K562 (cell line): ENCODE results near the gene CLIP2. TPM values are rescaled to one million over a fixed set of nuclear protein-coding genes. Genes with fewer than 3 reads are reported as not detected.

Source experiments
- ELF4 ChIP-seq: fragments of 450-650 bp; formaldehyde crosslinking; IDR thresholded peaks from 2 replicates; pipeline ENCODE4 v1.4.0; 2022; ENCODE audit warnings: missing genetic modification characterization
- ERF ChIP-seq: fragments of 450-650 bp; formaldehyde crosslinking; IDR thresholded peaks from 2 replicates; pipeline ENCODE4 v1.4.0; 2020; ENCODE audit warnings: mild to moderate bottlenecking, mixed read lengths
- ESRRA ChIP-seq: fragments of 450-650 bp; IDR thresholded peaks from 2 replicates; pipeline ENCODE4 v1.6.1; 2014; ENCODE audit warnings: low read depth, mild to moderate bottlenecking, moderate library complexity, borderline replicate concordance
- ETV5 ChIP-seq: sonication (generic); formaldehyde crosslinking; IDR thresholded peaks from 2 replicates; pipeline ENCODE4 v1.4.0; 2020; ENCODE audit warnings: low read depth, mild to moderate bottlenecking, missing genetic modification reagents
- FOXJ2 ChIP-seq: fragments of 200-800 bp; sonication (Bioruptor generic); IDR thresholded peaks from 2 replicates; pipeline ENCODE4 v1.6.1; 2016; ENCODE audit warnings: missing genetic modification characterization, missing compliant biosample characterization
- GABPA ChIP-seq: fragments of 200-800 bp; sonication (Bioruptor generic); conservative IDR thresholded peaks from 2 replicates; pipeline ENCODE4 v1.6.1; 2016; ENCODE audit warnings: low read depth, missing genetic modification characterization, missing compliant biosample characterization
- HMG20B ChIP-seq: fragments of 250-450 bp; sonication (Bioruptor Pico); IDR thresholded peaks from 2 replicates; pipeline ENCODE4 v1.5.0; 2021; ENCODE audit warnings: mild to moderate bottlenecking
- MAFK ChIP-seq: IDR thresholded peaks from 2 replicates; pipeline ENCODE4 v1.6.1; 2011; ENCODE audit warnings: low read length, improper control_type of control experiment
- NFE2 ChIP-seq: IDR thresholded peaks from 2 replicates; pipeline ENCODE4 v1.6.1; 2014; ENCODE audit warnings: antibody characterized with exemption, low read depth
- POLR2H ChIP-seq: IDR thresholded peaks from 2 replicates; pipeline ENCODE4 v1.6.1; 2016; ENCODE audit warnings: missing genetic modification characterization, low read depth, mild to moderate bottlenecking, control low read depth, missing compliant biosample characterization, moderate library complexity
- RB1 ChIP-seq: fragments of 450-650 bp; IDR thresholded peaks from 2 replicates; pipeline ENCODE4 v1.6.1; 2017; ENCODE audit warnings: low read depth, mild to moderate bottlenecking
- STAG1 ChIP-seq: sonication (generic); formaldehyde crosslinking; IDR thresholded peaks from 2 replicates; pipeline ENCODE4 v1.5.0; 2020; ENCODE audit warnings: missing genetic modification reagents, borderline replicate concordance
- TAL1 ChIP-seq: fragments of 450-650 bp; IDR thresholded peaks from 2 replicates; pipeline ENCODE4 v1.6.1; 2016; ENCODE audit warnings: mild to moderate bottlenecking
- ZNF354B ChIP-seq: fragments of 250-450 bp; sonication (Bioruptor Pico); IDR thresholded peaks from 2 replicates; pipeline ENCODE4 v1.4.0; 2020
- ZNF511 ChIP-seq: sonication (generic); formaldehyde crosslinking; IDR thresholded peaks from 2 replicates; pipeline ENCODE4 v1.8.0; 2022; ENCODE audit warnings: mild to moderate bottlenecking, missing genetic modification reagents
- ZNF589 ChIP-seq: fragments of 200-800 bp; sonication (Bioruptor generic); IDR thresholded peaks from 2 replicates; pipeline ENCODE4 v1.6.1; 2016; ENCODE audit warnings: low read depth, missing genetic modification characterization, missing compliant biosample characterization
- ZNF707 ChIP-seq: fragments of 250-450 bp; sonication (Bioruptor Pico); conservative IDR thresholded peaks from 2 replicates; pipeline ENCODE4 v1.8.0; 2022; ENCODE audit warnings: inconsistent platforms, mild to moderate bottlenecking, moderate library complexity
- ZNF75A ChIP-seq: fragments of 450-650 bp; formaldehyde crosslinking; IDR thresholded peaks from 2 replicates; pipeline ENCODE4 v1.4.0; 2020; ENCODE audit warnings: mild to moderate bottlenecking
- polyA plus RNA-seq, 8 experiments: library from polyadenylated mRNA; depleted of rRNA in 4 of 8; stranded (reverse) in 5 of 8; unstranded in 3 of 8; fragments of >200 nt; fragmentation: Nextera tagmentation in 2 of 8; fragmentation: Illumina TruSeq in 1 of 8; extraction: Ambion mirVana in 2 of 8; extraction: Trizol in 1 of 8; gene quantifications; 2 replicates each; pipeline versions ENCODE4 v1.2.1 to v1.2.3, GENCODE V29; 2011 to 2014; ENCODE audit warnings: inconsistent platforms in 1 of 8, missing spikeins in 1 of 8
- total RNA-seq, 7 experiments: library from RNA; depleted of rRNA in 6 of 7; stranded (reverse); fragments of >200 nt in 6 of 7; fragmentation: Illumina TruSeq in 2 of 7; extraction: Trizol in 2 of 7; gene quantifications; 2 replicates each; pipeline versions ENCODE4 v1.2.1 to v1.2.3, GENCODE V29; 2011 to 2021; ENCODE audit warnings: low replicate concordance in 1 of 7
- TF ChIP-seq, protein P1 (sequence below): sonication (generic); formaldehyde crosslinking; IDR thresholded peaks from 2 replicates; pipeline ENCODE4 v1.8.0; 2022; ENCODE audit warnings: mild to moderate bottlenecking, missing genetic modification reagents
- TF ChIP-seq, protein P2 (sequence below): sonication (generic); formaldehyde crosslinking; IDR thresholded peaks from 2 replicates; pipeline ENCODE4 v1.8.1; 2023; ENCODE audit warnings: mild to moderate bottlenecking, missing genetic modification reagents

Gene CLIP2
- total and polyA plus RNA-seq, 9 of the 15 experiments (the other 6 are each of a cell fraction or from before 2014, with no cell fraction given) = 0.07 to 5.4 (median 2.1) TPM

DNA sequence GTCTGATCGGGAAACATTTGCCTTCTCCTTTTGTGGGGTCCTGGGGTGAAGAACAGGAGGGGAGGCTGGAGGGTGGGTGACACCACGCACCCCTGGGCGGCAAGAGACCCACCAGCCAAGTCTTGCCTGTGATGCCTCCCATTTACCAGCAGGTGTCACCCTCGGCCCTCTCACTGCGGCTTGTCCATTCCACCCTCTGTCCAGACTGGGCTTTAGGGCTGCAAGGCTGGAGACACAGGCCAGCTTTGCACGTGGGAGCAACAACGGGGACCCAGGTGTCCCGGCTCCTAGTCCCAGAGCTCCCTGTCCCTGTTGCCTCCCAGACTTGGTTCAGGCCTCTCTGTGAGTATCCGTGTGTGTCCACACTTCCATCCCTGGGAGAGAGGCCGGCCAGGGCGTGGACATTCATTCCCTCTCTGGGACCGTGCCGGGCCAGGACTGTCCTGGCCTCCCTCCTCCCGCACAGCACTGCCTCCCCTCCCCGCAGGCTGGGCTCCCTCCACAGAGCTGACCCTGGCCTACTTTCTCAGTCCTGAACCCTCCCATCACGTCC is 128.3 kb downstream of the CLIP2 start (continued):
- no peak for TF ChIP-seq ZNF511 (CRISPR knock-in tag)
- peak; percentile 100 for TF ChIP-seq STAG1
- TF ChIP-seq MAFK = no peak
- no peak for TF ChIP-seq GABPA (tag)
- TF ChIP-seq NFE2 = no peak
- no peak for TF ChIP-seq ZNF589 (CRISPR knock-in tag)
- no peak for TF ChIP-seq FOXJ2 (tag)
- peak; percentile 30; the same call in 1 of the 2 replicates for TF ChIP-seq ETV5
- TF ChIP-seq, protein P1, sequence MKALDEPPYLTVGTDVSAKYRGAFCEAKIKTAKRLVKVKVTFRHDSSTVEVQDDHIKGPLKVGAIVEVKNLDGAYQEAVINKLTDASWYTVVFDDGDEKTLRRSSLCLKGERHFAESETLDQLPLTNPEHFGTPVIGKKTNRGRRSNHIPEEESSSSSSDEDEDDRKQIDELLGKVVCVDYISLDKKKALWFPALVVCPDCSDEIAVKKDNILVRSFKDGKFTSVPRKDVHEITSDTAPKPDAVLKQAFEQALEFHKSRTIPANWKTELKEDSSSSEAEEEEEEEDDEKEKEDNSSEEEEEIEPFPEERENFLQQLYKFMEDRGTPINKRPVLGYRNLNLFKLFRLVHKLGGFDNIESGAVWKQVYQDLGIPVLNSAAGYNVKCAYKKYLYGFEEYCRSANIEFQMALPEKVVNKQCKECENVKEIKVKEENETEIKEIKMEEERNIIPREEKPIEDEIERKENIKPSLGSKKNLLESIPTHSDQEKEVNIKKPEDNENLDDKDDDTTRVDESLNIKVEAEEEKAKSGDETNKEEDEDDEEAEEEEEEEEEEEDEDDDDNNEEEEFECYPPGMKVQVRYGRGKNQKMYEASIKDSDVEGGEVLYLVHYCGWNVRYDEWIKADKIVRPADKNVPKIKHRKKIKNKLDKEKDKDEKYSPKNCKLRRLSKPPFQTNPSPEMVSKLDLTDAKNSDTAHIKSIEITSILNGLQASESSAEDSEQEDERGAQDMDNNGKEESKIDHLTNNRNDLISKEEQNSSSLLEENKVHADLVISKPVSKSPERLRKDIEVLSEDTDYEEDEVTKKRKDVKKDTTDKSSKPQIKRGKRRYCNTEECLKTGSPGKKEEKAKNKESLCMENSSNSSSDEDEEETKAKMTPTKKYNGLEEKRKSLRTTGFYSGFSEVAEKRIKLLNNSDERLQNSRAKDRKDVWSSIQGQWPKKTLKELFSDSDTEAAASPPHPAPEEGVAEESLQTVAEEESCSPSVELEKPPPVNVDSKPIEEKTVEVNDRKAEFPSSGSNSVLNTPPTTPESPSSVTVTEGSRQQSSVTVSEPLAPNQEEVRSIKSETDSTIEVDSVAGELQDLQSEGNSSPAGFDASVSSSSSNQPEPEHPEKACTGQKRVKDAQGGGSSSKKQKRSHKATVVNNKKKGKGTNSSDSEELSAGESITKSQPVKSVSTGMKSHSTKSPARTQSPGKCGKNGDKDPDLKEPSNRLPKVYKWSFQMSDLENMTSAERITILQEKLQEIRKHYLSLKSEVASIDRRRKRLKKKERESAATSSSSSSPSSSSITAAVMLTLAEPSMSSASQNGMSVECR = no peak
- no peak for TF ChIP-seq HMG20B (CRISPR knock-in tag)
- no peak for TF ChIP-seq ELF4 (CRISPR knock-in tag)
- TF ChIP-seq ZNF354B (CRISPR knock-in tag) = no peak
- TF ChIP-seq TAL1 = no peak
- no peak for TF ChIP-seq ERF
- TF ChIP-seq ESRRA = peak; percentile 28; the same call in 1 of the 2 replicates
- no peak for TF ChIP-seq ZNF75A (CRISPR knock-in tag)
- TF ChIP-seq, protein P2, sequence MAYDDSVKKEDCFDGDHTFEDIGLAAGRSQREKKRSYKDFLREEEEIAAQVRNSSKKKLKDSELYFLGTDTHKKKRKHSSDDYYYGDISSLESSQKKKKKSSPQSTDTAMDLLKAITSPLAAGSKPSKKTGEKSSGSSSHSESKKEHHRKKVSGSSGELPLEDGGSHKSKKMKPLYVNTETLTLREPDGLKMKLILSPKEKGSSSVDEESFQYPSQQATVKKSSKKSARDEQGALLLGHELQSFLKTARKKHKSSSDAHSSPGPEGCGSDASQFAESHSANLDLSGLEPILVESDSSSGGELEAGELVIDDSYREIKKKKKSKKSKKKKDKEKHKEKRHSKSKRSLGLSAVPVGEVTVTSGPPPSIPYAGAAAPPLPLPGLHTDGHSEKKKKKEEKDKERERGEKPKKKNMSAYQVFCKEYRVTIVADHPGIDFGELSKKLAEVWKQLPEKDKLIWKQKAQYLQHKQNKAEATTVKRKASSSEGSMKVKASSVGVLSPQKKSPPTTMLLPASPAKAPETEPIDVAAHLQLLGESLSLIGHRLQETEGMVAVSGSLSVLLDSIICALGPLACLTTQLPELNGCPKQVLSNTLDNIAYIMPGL (CRISPR knock-in tag) = no peak
- no peak for TF ChIP-seq POLR2H
- no peak for TF ChIP-seq ZNF707
- TF ChIP-seq RB1 = peak; percentile 76; the same call in 1 of the 2 replicates
